HFFc6 (cell line): Measurements from ENCODE around the gene PTGFRN. TPM values are rescaled to one million over a fixed set of nuclear protein-coding genes. Genes with fewer than 3 reads are reported as not detected.
"Not testable (repeated sequence)": the region's sequence is repeated elsewhere in the genome, so short reads cannot be mapped to it uniquely, and the experiment has no call there.

Source experiments
- DNase-seq: peaks from one replicate; pipeline ENCODE4 v3.0.0-alpha.2; 2018
- H3K27ac Mint-ChIP-seq: 2 replicates; pipeline ENCODE4 v1.8.0; 2020; ENCODE audit warnings: mild to moderate bottlenecking, mixed read lengths
- H3K27me3 Mint-ChIP-seq: 2 replicates; pipeline ENCODE4 v1.8.0; 2021; ENCODE audit warnings: mild to moderate bottlenecking, moderate library complexity, mixed read lengths; ENCODE audit not compliant: insufficient read depth
- H3K36me3 Mint-ChIP-seq: 2 replicates; pipeline ENCODE4 v1.8.0; 2021; ENCODE audit warnings: low read depth, mixed read lengths
- H3K4me1 Mint-ChIP-seq: 2 replicates; pipeline ENCODE4 v1.8.0; 2020; ENCODE audit warnings: low read depth, mixed read lengths
- H3K4me3 Mint-ChIP-seq: 2 replicates; pipeline ENCODE4 v1.8.0; 2020; ENCODE audit warnings: mild to moderate bottlenecking, moderate library complexity, mixed read lengths
- H3K9me3 Mint-ChIP-seq: 2 replicates; pipeline ENCODE4 v1.8.0; 2020; ENCODE audit warnings: mild to moderate bottlenecking, mixed read lengths
- total RNA-seq, 6 experiments: library from RNA; stranded (reverse); fragmentation: NEBNext Ultra II Directional; extraction: Animal tissue kit (Norgen Biotek cat#: 25700); gene quantifications; 2 replicates in 1 of 6; 3 replicates in 5 of 6; pipeline ENCODE4 v1.2.3, GENCODE V29; 2021
- TF ChIP-seq, protein P1 (sequence below): fragments of 200-600 bp; sonication (generic); IDR thresholded peaks from 2 replicates; pipeline ENCODE4 v1.5.0; 2021; ENCODE audit warnings: antibody characterized with exemption, mild to moderate bottlenecking

The PTGFRN gene
- total RNA-seq, 6 experiments from 2014 or later: 0.14 TPM; not detected in 5

DNA sequence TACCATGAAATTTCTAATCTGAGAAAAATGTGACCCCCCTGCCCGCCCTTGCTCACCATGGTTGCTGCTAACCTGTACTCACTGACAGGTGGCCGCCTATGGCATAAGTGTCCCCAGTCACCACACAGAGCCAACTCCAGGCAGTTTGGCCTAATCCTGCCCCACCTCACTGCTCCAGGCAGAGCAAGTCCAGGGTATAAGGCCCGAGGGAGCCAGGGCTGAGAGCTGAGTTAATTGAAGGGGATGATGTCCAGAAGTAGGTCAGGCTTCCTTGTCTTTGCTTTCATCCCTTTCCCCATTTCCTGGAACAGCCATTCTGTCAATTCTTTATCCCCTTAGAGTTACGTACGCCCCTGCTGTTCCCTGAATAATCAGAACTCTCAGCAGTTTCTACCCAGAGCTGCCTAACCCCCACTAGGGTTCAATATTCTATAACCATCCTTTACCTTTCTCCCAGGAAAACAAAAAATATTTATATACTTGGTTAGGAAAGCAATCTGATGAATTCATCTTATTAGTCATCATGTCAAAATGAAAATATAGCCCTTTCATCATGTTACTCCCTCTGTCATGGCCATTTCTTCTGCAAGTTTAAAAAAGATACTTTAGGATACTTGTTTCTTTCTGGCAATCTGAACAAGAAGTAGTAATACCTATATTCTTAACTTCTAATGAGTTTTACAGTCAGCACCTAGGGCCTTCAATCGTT lies 62.4 kb downstream of the PTGFRN start:
- H3K27ac Mint-ChIP-seq: no peak overlapping the region
- no peak overlapping the region for H3K4me3 Mint-ChIP-seq
- no peaks in the 10 kb centered on the region for H3K4me1 Mint-ChIP-seq
- H3K36me3 Mint-ChIP-seq: no peaks in the 10 kb centered on the region
- DNase-seq: no peak
- H3K9me3 Mint-ChIP-seq: no peaks in the 10 kb centered on the region; the same call in 1 of the 2 replicates
- TF ChIP-seq, protein P1, sequence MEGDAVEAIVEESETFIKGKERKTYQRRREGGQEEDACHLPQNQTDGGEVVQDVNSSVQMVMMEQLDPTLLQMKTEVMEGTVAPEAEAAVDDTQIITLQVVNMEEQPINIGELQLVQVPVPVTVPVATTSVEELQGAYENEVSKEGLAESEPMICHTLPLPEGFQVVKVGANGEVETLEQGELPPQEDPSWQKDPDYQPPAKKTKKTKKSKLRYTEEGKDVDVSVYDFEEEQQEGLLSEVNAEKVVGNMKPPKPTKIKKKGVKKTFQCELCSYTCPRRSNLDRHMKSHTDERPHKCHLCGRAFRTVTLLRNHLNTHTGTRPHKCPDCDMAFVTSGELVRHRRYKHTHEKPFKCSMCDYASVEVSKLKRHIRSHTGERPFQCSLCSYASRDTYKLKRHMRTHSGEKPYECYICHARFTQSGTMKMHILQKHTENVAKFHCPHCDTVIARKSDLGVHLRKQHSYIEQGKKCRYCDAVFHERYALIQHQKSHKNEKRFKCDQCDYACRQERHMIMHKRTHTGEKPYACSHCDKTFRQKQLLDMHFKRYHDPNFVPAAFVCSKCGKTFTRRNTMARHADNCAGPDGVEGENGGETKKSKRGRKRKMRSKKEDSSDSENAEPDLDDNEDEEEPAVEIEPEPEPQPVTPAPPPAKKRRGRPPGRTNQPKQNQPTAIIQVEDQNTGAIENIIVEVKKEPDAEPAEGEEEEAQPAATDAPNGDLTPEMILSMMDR: no peak
- peaks cover 6% of the 10 kb centered on the region for H3K27me3 Mint-ChIP-seq

DNA sequence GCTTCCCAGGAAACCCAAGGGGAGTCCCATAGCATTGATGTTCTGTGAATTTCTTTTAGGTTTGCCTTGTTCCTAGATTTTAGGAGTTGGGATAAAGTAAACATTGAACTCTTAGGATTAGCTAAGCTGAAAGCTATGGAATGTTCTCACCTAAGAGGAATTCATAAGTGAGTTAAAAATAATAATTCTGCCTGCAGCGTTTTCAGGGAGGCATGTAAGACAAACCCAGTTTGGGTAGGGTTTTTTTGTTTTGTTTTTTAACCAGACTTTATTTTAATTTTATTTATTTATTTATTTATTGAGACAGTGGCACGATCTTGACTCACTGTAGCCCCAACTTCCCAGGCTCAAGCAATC lies 62.9 kb downstream of the PTGFRN start:
- Mint-ChIP-seq H3K9me3 (no peaks in the 10 kb centered on the region; the same call in 1 of the 2 replicates), H3K4me3 (no peak overlapping the region), H3K27ac (no peak overlapping the region), H3K36me3 (no peaks in the 10 kb centered on the region), H3K27me3 (peaks cover 6% of the 10 kb centered on the region), H3K4me1 (no peaks in the 10 kb centered on the region)
- TF ChIP-seq, protein P1: no peak
- no peak for DNase-seq

DNA sequence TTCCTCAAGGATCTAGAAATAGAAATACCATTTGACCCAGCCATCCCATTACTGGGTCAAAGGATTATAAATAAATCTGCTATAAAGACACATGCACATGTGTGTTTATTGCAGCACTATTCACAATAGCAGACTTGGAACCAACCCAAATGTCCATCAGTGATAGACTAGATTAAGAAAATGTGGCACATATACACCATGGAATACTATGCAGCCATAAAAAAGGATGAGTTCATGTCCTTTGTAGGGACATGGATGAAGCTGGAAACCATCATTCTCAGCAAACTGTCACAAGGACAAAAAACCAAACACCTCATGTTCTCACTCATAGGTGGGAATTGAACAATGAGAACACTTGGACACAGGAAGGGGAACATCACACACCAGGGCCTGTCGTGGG lies 70.6 kb downstream of the PTGFRN start:
- H3K36me3 Mint-ChIP-seq, H3K27ac Mint-ChIP-seq, H3K4me1 Mint-ChIP-seq, DNase-seq, H3K9me3 Mint-ChIP-seq, H3K4me3 Mint-ChIP-seq: not testable (repeated sequence)
- peaks cover 23% of the 10 kb centered on the region for H3K27me3 Mint-ChIP-seq

DNA sequence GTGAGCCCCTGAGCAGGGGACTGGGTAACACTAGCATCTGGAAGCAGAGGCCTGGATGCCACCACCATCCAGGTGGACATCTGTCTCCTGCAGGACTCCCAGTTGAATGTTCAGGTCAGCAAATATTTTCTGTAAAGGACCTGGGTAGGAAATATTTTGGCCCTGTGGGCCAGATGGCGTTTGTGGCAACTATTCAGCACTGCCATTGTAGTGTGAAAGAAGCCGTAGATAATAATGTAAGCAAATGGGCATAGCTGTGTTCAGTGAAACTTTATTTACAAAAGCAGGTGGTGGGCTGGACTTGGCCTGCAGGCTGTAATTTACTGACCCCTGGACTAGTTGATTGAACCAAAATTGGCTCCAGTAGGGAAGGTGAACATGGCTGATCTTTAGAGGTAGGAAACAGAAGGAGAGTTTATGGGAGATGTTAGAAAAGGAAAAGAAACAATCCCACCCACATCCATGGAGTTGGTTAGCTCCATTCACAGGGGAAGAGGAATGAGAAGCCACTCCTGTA lies 71.9 kb downstream of the PTGFRN start:
- H3K9me3 Mint-ChIP-seq: no peaks in the 10 kb centered on the region

DNA sequence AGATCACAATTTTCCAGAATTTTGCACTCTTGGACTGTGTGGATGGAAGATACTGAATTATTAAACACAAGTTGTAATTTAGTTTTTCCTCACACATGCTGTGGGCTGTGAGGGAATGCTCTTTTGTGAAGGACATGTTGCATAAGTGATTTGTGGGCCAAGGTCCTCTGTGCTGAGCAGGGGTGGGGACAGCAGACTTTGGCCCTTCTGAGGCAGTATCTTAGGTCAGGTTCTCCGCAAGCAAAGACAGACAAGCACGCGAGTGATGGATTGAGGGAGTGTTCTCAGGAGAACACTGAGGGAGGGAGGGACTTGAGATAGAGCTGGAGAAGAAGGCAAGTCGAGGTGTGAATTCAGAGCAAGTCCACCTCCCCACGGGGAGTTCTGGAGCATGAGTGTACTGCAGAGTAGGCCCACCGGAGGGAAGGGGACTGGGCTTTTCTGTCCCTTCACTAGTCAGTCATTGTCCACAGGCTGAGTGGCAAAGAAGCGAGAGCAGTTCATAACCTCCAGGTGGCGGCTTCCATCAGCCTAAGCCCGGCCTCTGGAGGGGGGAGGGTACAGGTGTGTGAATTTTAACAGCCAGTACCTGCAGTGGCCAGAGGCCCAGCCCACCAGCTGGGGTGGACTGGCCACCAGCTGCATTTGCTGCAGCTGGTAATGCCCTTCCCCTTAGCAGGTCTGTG lies 72.7 kb downstream of the PTGFRN start:
- no peaks in the 10 kb centered on the region for H3K4me1 Mint-ChIP-seq
- no peak overlapping the region for H3K4me3 Mint-ChIP-seq
- H3K27me3 Mint-ChIP-seq: peaks cover 34% of the 10 kb centered on the region
- no peaks in the 10 kb centered on the region for H3K36me3 Mint-ChIP-seq
- TF ChIP-seq, protein P1: no peak
- DNase-seq: no peak
- no peak overlapping the region for H3K27ac Mint-ChIP-seq
- H3K9me3 Mint-ChIP-seq: no peaks in the 10 kb centered on the region

More for the DNA sequence above, 71.9 kb downstream of the PTGFRN start:
- no peaks in the 10 kb centered on the region for H3K4me1 Mint-ChIP-seq
- TF ChIP-seq, protein P1: no peak
- DNase-seq: no peak
- no peaks in the 10 kb centered on the region for H3K36me3 Mint-ChIP-seq
- H3K27me3 Mint-ChIP-seq: peaks cover 26% of the 10 kb centered on the region
- no peak overlapping the region for H3K4me3 Mint-ChIP-seq
- H3K27ac Mint-ChIP-seq: no peak overlapping the region

DNA sequence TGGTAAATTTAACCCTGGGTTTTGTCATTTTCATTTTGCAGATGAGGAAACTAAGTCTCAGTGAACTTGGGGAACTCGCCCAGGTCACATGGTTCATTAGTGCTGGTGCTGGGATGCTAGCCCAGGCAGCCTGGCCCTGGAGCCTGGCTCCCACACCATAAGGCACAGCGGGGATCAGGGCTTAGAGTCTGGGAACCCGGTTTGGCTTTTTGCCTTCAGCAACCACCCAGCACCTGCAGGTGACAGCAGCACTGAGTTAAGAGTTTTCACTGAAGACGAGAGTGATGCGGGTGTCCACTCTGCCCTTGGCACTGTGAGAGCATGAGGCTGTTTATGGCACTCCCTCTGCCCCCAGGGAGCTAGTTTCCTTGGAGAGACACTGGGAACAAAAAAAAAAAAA lies 73.4 kb downstream of the PTGFRN start:
- H3K4me3 Mint-ChIP-seq: no peak overlapping the region
- TF ChIP-seq, protein P1: no peak
- no peak overlapping the region for H3K27ac Mint-ChIP-seq
- H3K36me3 Mint-ChIP-seq: no peaks in the 10 kb centered on the region
- DNase-seq: no peak
- H3K27me3 Mint-ChIP-seq: peaks cover 38% of the 10 kb centered on the region
- no peaks in the 10 kb centered on the region; the same call in 1 of the 2 replicates for H3K4me1 Mint-ChIP-seq
- H3K9me3 Mint-ChIP-seq: no peaks in the 10 kb centered on the region
